22Rv1 (cell line): ENCODE results near the gene NAPEPLD.

Experiments
- ZFX ChIP-seq: fragments of 450-650 bp; IDR thresholded peaks from 2 replicates; pipeline ENCODE4 v1.6.1; 2017; ENCODE audit warnings: antibody characterized with exemption, borderline replicate concordance
- TF ChIP-seq, protein P1 (sequence below): fragments of 450-650 bp; IDR thresholded peaks from 2 replicates; pipeline ENCODE4 v1.5.1; 2017; ENCODE audit warnings: mild to moderate bottlenecking

DNA sequence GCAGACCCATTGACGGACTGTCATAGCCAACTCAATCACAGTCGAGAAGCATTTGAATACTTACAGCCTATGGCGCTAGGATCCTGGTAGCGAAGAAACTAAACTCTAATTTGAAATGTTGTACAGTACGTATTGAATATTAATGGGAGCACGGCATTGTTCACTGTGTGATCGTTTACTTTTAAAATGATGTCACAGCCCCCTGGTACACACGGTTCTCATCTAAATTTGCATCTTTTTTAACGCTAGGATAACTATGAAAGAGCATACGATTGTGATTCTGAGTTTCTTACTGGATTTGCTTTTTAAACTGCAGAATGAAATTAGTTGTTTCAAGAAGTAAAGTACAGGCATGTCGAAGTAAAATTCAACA lies 895 bp upstream of the NAPEPLD start:
- TF ChIP-seq, protein P1, sequence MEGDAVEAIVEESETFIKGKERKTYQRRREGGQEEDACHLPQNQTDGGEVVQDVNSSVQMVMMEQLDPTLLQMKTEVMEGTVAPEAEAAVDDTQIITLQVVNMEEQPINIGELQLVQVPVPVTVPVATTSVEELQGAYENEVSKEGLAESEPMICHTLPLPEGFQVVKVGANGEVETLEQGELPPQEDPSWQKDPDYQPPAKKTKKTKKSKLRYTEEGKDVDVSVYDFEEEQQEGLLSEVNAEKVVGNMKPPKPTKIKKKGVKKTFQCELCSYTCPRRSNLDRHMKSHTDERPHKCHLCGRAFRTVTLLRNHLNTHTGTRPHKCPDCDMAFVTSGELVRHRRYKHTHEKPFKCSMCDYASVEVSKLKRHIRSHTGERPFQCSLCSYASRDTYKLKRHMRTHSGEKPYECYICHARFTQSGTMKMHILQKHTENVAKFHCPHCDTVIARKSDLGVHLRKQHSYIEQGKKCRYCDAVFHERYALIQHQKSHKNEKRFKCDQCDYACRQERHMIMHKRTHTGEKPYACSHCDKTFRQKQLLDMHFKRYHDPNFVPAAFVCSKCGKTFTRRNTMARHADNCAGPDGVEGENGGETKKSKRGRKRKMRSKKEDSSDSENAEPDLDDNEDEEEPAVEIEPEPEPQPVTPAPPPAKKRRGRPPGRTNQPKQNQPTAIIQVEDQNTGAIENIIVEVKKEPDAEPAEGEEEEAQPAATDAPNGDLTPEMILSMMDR: no peak
- TF ChIP-seq ZFX: no peak
